Measurements from ENCODE around the gene ATP6V1B1. TPM values are rescaled to one million over a fixed set of nuclear protein-coding genes. Genes with fewer than 3 reads are reported as not detected.

Gene ATP6V1B1
- total RNA-seq, 1 donor from 2014 or later: not detected

- H3K9me3 Mint-ChIP-seq: no peaks in the 10 kb centered on the region
- H3K27ac Mint-ChIP-seq: no peak overlapping the region
- TF ChIP-seq, protein P1, sequence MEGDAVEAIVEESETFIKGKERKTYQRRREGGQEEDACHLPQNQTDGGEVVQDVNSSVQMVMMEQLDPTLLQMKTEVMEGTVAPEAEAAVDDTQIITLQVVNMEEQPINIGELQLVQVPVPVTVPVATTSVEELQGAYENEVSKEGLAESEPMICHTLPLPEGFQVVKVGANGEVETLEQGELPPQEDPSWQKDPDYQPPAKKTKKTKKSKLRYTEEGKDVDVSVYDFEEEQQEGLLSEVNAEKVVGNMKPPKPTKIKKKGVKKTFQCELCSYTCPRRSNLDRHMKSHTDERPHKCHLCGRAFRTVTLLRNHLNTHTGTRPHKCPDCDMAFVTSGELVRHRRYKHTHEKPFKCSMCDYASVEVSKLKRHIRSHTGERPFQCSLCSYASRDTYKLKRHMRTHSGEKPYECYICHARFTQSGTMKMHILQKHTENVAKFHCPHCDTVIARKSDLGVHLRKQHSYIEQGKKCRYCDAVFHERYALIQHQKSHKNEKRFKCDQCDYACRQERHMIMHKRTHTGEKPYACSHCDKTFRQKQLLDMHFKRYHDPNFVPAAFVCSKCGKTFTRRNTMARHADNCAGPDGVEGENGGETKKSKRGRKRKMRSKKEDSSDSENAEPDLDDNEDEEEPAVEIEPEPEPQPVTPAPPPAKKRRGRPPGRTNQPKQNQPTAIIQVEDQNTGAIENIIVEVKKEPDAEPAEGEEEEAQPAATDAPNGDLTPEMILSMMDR (IDR thresholded peaks at IDR 0.05): no peak
- no peak overlapping the region for H3K4me3 Mint-ChIP-seq
- ATAC-seq (ENCODE audit: low read depth) (no peak), DNase-seq (no peak)
- CTCF ChIA-PET: no interaction called here
- H3K36me3 Mint-ChIP-seq (ENCODE audit: low read depth): peaks cover 65% of the 10 kb centered on the region
- H3K27me3 Mint-ChIP-seq: no peaks in the 10 kb centered on the region
- peaks cover 33% of the 10 kb centered on the region for H3K4me1 Mint-ChIP-seq
- POLR2A ChIA-PET: no interaction called here
- intact Hi-C loops (cut with micrococcal nuclease): loop anchor here (10.0 kb wide), 1 partner anchor 1076 kb away; the partner anchor contains the start of gene MXD1
Measured at GRCh38 chr2:70991142-70991541, 55.4 kb downstream of the ATP6V1B1 start.

GRCh38 chr2:70991742-70992141 lies 56.0 kb downstream of the ATP6V1B1 start:
- ChIA-PET POLR2A (no interaction called here), CTCF (no interaction called here)
- TF ChIP-seq, protein P1 (IDR thresholded peaks at IDR 0.05): no peak
- DNase-seq (no peak), ATAC-seq (ENCODE audit: low read depth) (no peak)
- Mint-ChIP-seq H3K4me1 (peaks cover 33% of the 10 kb centered on the region), H3K27me3 (no peaks in the 10 kb centered on the region), H3K4me3 (peak overlapping the region; percentile 5), H3K36me3 (ENCODE audit: low read depth) (peaks cover 59% of the 10 kb centered on the region), H3K27ac (no peak overlapping the region), H3K9me3 (no peaks in the 10 kb centered on the region)
- intact Hi-C loops (cut with micrococcal nuclease): loop anchor here (10.0 kb wide), 1 partner anchor 1077 kb away; the partner anchor contains the start of gene MXD1

DNA sequence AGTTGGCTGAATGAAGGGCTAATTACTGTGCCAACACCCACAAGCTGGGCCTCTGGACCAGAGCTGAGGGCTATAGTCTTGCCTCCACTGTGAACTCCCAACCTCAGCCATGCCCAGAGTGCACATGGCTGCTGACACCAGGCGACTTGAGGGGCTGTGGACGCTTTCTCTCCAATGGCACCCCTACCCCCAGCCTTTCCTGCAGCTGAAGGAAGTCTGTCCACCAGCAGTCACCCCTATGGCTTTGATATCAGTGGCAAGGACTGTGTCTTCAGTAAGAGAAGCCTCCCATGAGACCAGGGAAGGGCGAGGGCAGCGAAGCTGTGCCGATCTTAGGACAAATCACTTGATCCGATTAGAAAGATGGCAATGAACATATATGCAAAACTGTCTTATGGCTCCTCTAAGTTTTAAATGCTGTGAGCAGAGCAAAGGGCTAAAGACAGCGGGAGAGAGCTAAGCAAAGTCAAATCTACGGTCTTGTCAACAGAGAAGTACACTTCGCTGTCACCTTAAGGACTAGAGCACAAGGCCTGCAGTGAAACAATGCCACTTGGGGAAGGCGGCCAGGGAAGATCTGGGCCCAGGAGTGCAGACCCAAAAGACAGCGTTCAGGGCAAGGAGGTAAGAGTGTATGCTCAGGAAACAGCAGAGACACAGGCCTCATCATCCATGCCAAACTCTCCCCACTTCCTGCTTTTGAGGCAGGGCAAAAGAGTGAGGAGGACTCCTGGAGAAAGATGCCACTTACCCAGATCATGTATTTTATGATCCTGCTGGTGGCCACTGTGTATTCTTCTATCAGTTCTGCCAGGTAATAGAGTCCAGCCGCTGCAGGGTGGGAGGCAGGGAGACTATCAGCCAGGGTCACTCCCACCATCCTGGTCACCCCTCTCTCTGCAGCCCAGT lies 57.5 kb downstream of the ATP6V1B1 start:
- Mint-ChIP-seq H3K36me3 (ENCODE audit: low read depth) (peaks cover 45% of the 10 kb centered on the region), H3K27me3 (no peaks in the 10 kb centered on the region), H3K27ac (peak overlapping the region; percentile 87), H3K4me3 (peak overlapping the region; percentile 96), H3K4me1 (peaks cover 33% of the 10 kb centered on the region), H3K9me3 (no peaks in the 10 kb centered on the region)
- TF ChIP-seq, protein P1 (IDR thresholded peaks at IDR 0.05): no peak
- DNase-seq: peak; percentile 12
- POLR2A ChIA-PET: interaction anchor here (0.6 kb wide), 1 partner anchor 45 kb away, joined by 3 read pairs; no protein-coding TSS in a partner anchor
- ATAC-seq (ENCODE audit: low read depth): no peak
- intact Hi-C loops (cut with micrococcal nuclease): loop anchor here (10.0 kb wide), 1 partner anchor 1078 kb away; the partner anchor contains the start of gene MXD1
- CTCF ChIA-PET: no interaction called here

- Mint-ChIP-seq H3K9me3 (no peaks in the 10 kb centered on the region), H3K4me1 (peaks cover 33% of the 10 kb centered on the region), H3K4me3 (peak overlapping the region; percentile 96), H3K36me3 (ENCODE audit: low read depth) (peaks cover 35% of the 10 kb centered on the region), H3K27me3 (no peaks in the 10 kb centered on the region), H3K27ac (peak overlapping the region; percentile 87)
- POLR2A ChIA-PET: interaction anchor here (1.3 kb wide), 1 partner anchor 16 kb away, joined by 4 read pairs; the partner anchor contains the start of gene ANKRD53
- intact Hi-C loops (cut with micrococcal nuclease): loop anchor here (1.0 to 10.0 kb wide), 2 partner anchors 136 to 1079 kb away; partner anchors contain the start of genes MCEE, MPHOSPH10 and MXD1
- CTCF ChIA-PET: no interaction called here
- TF ChIP-seq, protein P1 (IDR thresholded peaks at IDR 0.05): no peak
- ATAC-seq (ENCODE audit: low read depth) (peak; percentile 13), DNase-seq (no peak)
Measured at GRCh38 chr2:70994009-70994698, 58.5 kb downstream of the ATP6V1B1 start.

Measured in activated B cell treated with CpG ODN at 0.5 μM for 24 hours (primary cell).